GM21529 (cell line): ENCODE measurements around the gene HAO2.
"Not testable (repeated sequence)": the region's sequence is repeated elsewhere in the genome, so short reads cannot be mapped to it uniquely, and the experiment has no call there.

ENCODE experiments used
- ATAC-seq: cut with Tn5 transposase; IDR thresholded peaks from one replicate; pipeline ENCODE4 v1.9.1; 2021; ENCODE audit not compliant: unreplicated experiment

HAO2 gene

GRCh38 chr1:119376594-119376993, 8.0 kb downstream of the HAO2 start:
- ATAC-seq: no peak

- ATAC-seq: not testable (repeated sequence)
Measured at GRCh38 chr1:119377594-119377993, 9.0 kb downstream of the HAO2 start.

GRCh38 chr1:119379117-119379516, 10.5 kb downstream of the HAO2 start:
- ATAC-seq: no peak

- ATAC-seq: no peak
Measured at GRCh38 chr1:119380304-119380703, 11.7 kb downstream of the HAO2 start.

- no peak for ATAC-seq
Measured at GRCh38 chr1:119380983-119381662, 12.5 kb downstream of the HAO2 start.

GRCh38 chr1:119384591-119384990, 16.0 kb downstream of the HAO2 start:
- no peak for ATAC-seq

GRCh38 chr1:119385650-119386049, 17.1 kb downstream of the HAO2 start:
- no peak for ATAC-seq

- ATAC-seq: no peak
Measured at GRCh38 chr1:119387858-119388257, 19.3 kb downstream of the HAO2 start.

GRCh38 chr1:119388450-119388849, 19.9 kb downstream of the HAO2 start:
- no peak for ATAC-seq

GRCh38 chr1:119390526-119390925, 21.9 kb downstream of the HAO2 start:
- ATAC-seq: no peak

GRCh38 chr1:119391749-119392148, 23.2 kb downstream of the HAO2 start:
- no peak for ATAC-seq

GRCh38 chr1:119394085-119394484, 25.5 kb downstream of the HAO2 start:
- ATAC-seq: no peak

- ATAC-seq: no peak
Measured at GRCh38 chr1:119396982-119397381, 28.4 kb downstream of the HAO2 start.

- ATAC-seq: no peak
Measured at GRCh38 chr1:119397986-119398385, 29.4 kb downstream of the HAO2 start.

GRCh38 chr1:119404736-119405135, 36.2 kb downstream of the HAO2 start:
- ATAC-seq: no peak

- ATAC-seq: no peak
Measured at GRCh38 chr1:119409731-119410130, 41.1 kb downstream of the HAO2 start.

- no peak for ATAC-seq
Measured at GRCh38 chr1:119410961-119411360, 42.4 kb downstream of the HAO2 start.

GRCh38 chr1:119414950-119415349, 46.4 kb downstream of the HAO2 start, which contains the start of gene HSD3B2:
Gene HSD3B2, plus strand, starts transcription at chr1:119415150. Its CDS starts 270 bp downstream, at chr1:119415420.
- no peak for ATAC-seq

GRCh38 chr1:119416006-119416640, 47.5 kb downstream of the HAO2 start:
- ATAC-seq: no peak

- no peak for ATAC-seq
Measured at GRCh38 chr1:119419109-119419508, 50.5 kb downstream of the HAO2 start.

- ATAC-seq: no peak
Measured at GRCh38 chr1:119420638-119421037, 52.1 kb downstream of the HAO2 start.

GRCh38 chr1:119422631-119423030, 54.0 kb downstream of the HAO2 start:
- ATAC-seq: no peak

GRCh38 chr1:119428991-119429390, 60.4 kb downstream of the HAO2 start:
- ATAC-seq: no peak
